NK-92 (cell line): Measurements from ENCODE around the gene DDX28.
"Not testable (repeated sequence)": the region's sequence is repeated elsewhere in the genome, so short reads cannot be mapped to it uniquely, and the experiment has no call there.

Source experiments
- DNase-seq: peaks from one replicate; lab custom pipeline; 2025; ENCODE audit not compliant: unreplicated experiment; lab: John Stamatoyannopoulos, UW

Gene DDX28

GRCh38 chr16:67998231-67998778, 24.7 kb downstream of the DDX28 start:
- DNase-seq: not testable (repeated sequence)

GRCh38 chr16:67996666-67997065, 26.4 kb downstream of the DDX28 start:
- no peak for DNase-seq

GRCh38 chr16:67995423-67995822, 27.6 kb downstream of the DDX28 start:
- DNase-seq: no peak

GRCh38 chr16:67994040-67994408, 29.0 kb downstream of the DDX28 start:
- not testable (repeated sequence) for DNase-seq

- DNase-seq: no peak
Observed at GRCh38 chr16:67993207-67994039, 29.6 kb downstream of the DDX28 start.

- DNase-seq: no peak
Observed at GRCh38 chr16:67992661-67993206, 30.3 kb downstream of the DDX28 start.

- DNase-seq: no peak
Observed at GRCh38 chr16:67990018-67990386, 33.0 kb downstream of the DDX28 start.

GRCh38 chr16:67989322-67990017, 33.6 kb downstream of the DDX28 start:
- no peak for DNase-seq

GRCh38 chr16:67988675-67989074, 34.4 kb downstream of the DDX28 start:
- DNase-seq: no peak

GRCh38 chr16:67987460-67988160, 35.4 kb downstream of the DDX28 start:
- DNase-seq: no peak

GRCh38 chr16:67986949-67987348, 36.1 kb downstream of the DDX28 start:
- DNase-seq: no peak

GRCh38 chr16:67982011-67982696, 40.9 kb downstream of the DDX28 start:
- DNase-seq: no peak

- DNase-seq: no peak
Observed at GRCh38 chr16:67979955-67980678, 42.9 kb downstream of the DDX28 start, which contains the start of gene DPEP3. Gene DPEP3 (minus strand): TSS chr16:67980499. CDS start chr16:67980380, 119 bp downstream.

- no peak for DNase-seq
Observed at GRCh38 chr16:67977469-67978227, 45.4 kb downstream of the DDX28 start.

- DNase-seq: no peak
Observed at GRCh38 chr16:67977005-67977404, 46.0 kb downstream of the DDX28 start.

- no peak for DNase-seq
Observed at GRCh38 chr16:67976205-67976604, 46.8 kb downstream of the DDX28 start.

GRCh38 chr16:67975321-67976105, 47.5 kb downstream of the DDX28 start:
- no peak for DNase-seq

- not testable (repeated sequence) for DNase-seq
Observed at GRCh38 chr16:67972285-67972684, 50.7 kb downstream of the DDX28 start.
